ENCODE measurements around the gene ATP8B4.
"Not testable (repeated sequence)": the region's sequence is repeated elsewhere in the genome, so short reads cannot be mapped to it uniquely, and the experiment has no call there.

Gene ATP8B4

DNA sequence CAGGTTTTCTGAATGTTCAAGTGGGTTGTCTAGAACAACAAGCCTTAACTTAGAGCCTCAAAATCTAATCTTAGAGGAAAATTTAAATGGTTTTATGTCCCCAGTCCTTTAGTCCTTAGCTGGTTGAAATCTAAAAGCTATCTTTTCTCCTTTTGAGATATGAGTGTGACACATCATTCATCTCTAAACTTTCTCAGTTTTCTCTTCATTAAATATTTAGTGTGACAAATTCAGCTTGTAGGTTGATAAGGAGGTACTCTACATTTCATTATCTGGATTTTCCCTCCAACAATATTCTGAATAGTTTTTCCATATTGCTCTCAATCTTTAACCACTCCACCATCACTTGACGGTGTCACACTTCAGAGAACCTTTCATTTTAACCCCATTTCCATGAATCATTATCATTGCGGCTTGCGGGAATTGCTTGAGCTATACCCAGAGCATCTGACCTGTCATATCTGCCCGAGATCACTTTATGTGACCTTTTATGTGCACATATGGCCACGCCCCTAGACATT, 16.1 kb upstream of the ATP8B4 start:
- no peak overlapping the region for H3K4me3 ChIP-seq (ENCODE audit: insufficient read depth, low read length, poor library complexity, severe bottlenecking)
- no peaks in the 10 kb centered on the region for H3K36me3 ChIP-seq (ENCODE audit: low read length)
- no peak overlapping the region for H3K9ac ChIP-seq (ENCODE audit: low read length)
- no peak overlapping the region for H3K4me2 ChIP-seq (ENCODE audit: low read depth, low read length, poor library complexity, severe bottlenecking)
- no peak overlapping the region for H3K27ac ChIP-seq (ENCODE audit: low read depth, low read length)
- no peaks in the 10 kb centered on the region for H3K27me3 ChIP-seq (ENCODE audit: low read length)
- no peaks in the 10 kb centered on the region for H3K9me2 ChIP-seq (replicated peaks; ENCODE audit: insufficient read depth, low read length)
- no peaks in the 10 kb centered on the region for H3K9me3 ChIP-seq (ENCODE audit: insufficient read depth, low read length)
- TF ChIP-seq, protein P1, sequence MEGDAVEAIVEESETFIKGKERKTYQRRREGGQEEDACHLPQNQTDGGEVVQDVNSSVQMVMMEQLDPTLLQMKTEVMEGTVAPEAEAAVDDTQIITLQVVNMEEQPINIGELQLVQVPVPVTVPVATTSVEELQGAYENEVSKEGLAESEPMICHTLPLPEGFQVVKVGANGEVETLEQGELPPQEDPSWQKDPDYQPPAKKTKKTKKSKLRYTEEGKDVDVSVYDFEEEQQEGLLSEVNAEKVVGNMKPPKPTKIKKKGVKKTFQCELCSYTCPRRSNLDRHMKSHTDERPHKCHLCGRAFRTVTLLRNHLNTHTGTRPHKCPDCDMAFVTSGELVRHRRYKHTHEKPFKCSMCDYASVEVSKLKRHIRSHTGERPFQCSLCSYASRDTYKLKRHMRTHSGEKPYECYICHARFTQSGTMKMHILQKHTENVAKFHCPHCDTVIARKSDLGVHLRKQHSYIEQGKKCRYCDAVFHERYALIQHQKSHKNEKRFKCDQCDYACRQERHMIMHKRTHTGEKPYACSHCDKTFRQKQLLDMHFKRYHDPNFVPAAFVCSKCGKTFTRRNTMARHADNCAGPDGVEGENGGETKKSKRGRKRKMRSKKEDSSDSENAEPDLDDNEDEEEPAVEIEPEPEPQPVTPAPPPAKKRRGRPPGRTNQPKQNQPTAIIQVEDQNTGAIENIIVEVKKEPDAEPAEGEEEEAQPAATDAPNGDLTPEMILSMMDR (IDR thresholded peaks at IDR 0.05; ENCODE audit: insufficient read depth, low read length, poor library complexity, severe bottlenecking) = no peak
- TF ChIP-seq EZH2phosphoT487 (conservative IDR thresholded peaks at IDR 0.05; ENCODE audit: low read length) = no peak
- no peaks in the 10 kb centered on the region for H3F3A ChIP-seq (ENCODE audit: insufficient read depth)
- no peaks in the 10 kb centered on the region for H3K79me2 ChIP-seq (ENCODE audit: insufficient read depth, low read length)
- H4K20me1 ChIP-seq (ENCODE audit: low read depth, low read length) = no peaks in the 10 kb centered on the region
- no peak overlapping the region for H2AFZ ChIP-seq (ENCODE audit: low read depth, low read length, severe bottlenecking)

DNA sequence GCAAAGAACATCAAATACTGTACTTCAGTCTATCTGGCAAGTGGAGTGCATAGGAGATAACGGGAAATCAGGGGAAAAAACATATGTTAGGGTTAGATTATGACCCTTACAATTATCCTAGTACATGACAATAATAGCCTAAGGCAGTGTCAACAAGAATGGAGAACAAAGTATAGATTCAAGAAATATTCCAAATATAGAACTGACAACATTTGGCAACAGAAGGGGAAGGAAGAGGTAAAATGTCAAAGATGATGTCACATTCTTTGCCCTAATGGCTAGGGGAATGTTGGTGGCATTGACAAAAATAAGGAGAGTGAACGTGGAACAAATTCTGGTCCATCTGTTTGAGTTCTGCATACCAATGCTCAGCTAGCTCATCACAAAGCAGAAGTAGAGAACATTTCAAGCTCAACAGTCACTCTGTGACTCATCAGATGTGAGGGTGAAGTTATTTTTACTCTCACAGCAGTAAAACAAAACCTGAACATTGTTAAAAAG, 15.5 kb upstream of the ATP8B4 start:
- no peaks in the 10 kb centered on the region for H4K20me1 ChIP-seq (ENCODE audit: low read depth, low read length)
- no peaks in the 10 kb centered on the region for H3K79me2 ChIP-seq (ENCODE audit: insufficient read depth, low read length)
- H3K36me3 ChIP-seq (ENCODE audit: low read length) = no peaks in the 10 kb centered on the region
- no peak overlapping the region for H3K27ac ChIP-seq (ENCODE audit: low read depth, low read length)
- no peak overlapping the region for H2AFZ ChIP-seq (ENCODE audit: low read depth, low read length, severe bottlenecking)
- no peak overlapping the region for H3K4me2 ChIP-seq (ENCODE audit: low read depth, low read length, poor library complexity, severe bottlenecking)
- no peaks in the 10 kb centered on the region for H3K9me3 ChIP-seq (ENCODE audit: insufficient read depth, low read length)
- no peaks in the 10 kb centered on the region for H3K9me2 ChIP-seq (replicated peaks; ENCODE audit: insufficient read depth, low read length)
- no peak overlapping the region for H3K9ac ChIP-seq (ENCODE audit: low read length)
- no peak overlapping the region for H3K4me3 ChIP-seq (ENCODE audit: insufficient read depth, low read length, poor library complexity, severe bottlenecking)
- no peaks in the 10 kb centered on the region for H3F3A ChIP-seq (ENCODE audit: insufficient read depth)
- no peak for TF ChIP-seq EZH2phosphoT487 (conservative IDR thresholded peaks at IDR 0.05; ENCODE audit: low read length)
- TF ChIP-seq, protein P1 (IDR thresholded peaks at IDR 0.05; ENCODE audit: insufficient read depth, low read length, poor library complexity, severe bottlenecking) = no peak
- no peaks in the 10 kb centered on the region for H3K27me3 ChIP-seq (ENCODE audit: low read length)

DNA sequence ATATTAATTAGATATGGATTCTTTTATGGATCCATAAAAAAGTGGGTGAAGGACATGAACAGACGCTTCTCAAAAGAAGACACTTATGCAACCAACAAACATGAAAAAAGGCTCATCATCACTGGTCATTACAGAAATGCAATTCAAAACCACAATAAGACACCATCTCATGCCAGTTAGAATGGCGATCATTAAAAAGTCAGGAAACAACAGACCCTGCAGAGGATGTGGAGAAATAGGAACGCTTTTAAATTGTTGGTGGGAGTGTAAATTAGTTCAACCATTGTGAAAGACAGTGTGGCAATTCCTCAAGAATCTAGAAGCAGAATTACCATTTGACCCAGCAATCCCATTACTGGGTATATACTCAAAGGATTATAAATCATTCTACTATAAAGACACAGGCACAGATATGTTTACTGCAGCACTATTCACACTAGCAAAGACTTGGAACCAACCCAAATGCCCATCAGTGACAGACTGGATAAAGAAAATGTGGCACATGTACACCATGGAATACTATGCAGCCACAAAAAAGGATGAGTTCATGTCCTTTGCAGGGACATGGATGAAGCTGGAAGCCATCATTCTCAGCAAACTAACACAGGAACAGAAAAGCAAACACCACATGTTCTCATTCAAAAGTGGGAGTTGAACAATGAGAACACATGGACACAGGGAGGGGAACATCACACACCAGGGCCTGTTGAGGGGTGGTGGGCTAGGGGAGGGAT, 13.4 kb upstream of the ATP8B4 start:
- not testable (repeated sequence) for H3K27me3 ChIP-seq (ENCODE audit: low read length); H3K79me2 ChIP-seq (ENCODE audit: insufficient read depth, low read length); H3K4me2 ChIP-seq (ENCODE audit: low read depth, low read length, poor library complexity, severe bottlenecking); H3K9me2 ChIP-seq (replicated peaks; ENCODE audit: insufficient read depth, low read length); H3K4me3 ChIP-seq (ENCODE audit: insufficient read depth, low read length, poor library complexity, severe bottlenecking); H3F3A ChIP-seq (ENCODE audit: insufficient read depth); H2AFZ ChIP-seq (ENCODE audit: low read depth, low read length, severe bottlenecking); H4K20me1 ChIP-seq (ENCODE audit: low read depth, low read length); H3K27ac ChIP-seq (ENCODE audit: low read depth, low read length); H3K9me3 ChIP-seq (ENCODE audit: insufficient read depth, low read length); H3K36me3 ChIP-seq (ENCODE audit: low read length); H3K9ac ChIP-seq (ENCODE audit: low read length)

DNA sequence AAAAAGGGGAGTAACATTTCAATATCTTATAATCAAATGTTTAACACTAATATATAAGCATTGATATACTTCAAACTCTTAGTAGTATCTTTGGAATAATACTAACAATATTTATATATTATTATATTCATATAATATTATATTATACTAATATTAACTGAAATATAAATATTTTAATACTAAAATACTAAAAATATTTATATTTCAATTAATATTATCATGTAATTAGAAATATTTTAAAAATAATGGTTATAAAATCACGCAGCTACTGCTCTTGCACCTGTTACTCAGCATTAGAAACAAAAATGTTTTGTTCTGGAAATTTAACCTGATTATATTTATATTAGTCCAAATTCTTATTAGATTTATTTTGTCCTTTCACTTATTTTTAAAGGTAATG, 12.6 kb upstream of the ATP8B4 start:
- TF ChIP-seq EZH2phosphoT487 (conservative IDR thresholded peaks at IDR 0.05; ENCODE audit: low read length) = no peak
- TF ChIP-seq, protein P1 (IDR thresholded peaks at IDR 0.05; ENCODE audit: insufficient read depth, low read length, poor library complexity, severe bottlenecking) = no peak
- H3K9me2 ChIP-seq (replicated peaks; ENCODE audit: insufficient read depth, low read length) = no peaks in the 10 kb centered on the region

More for the DNA sequence above, 12.6 kb upstream of the ATP8B4 start:
- Histone ChIP-seq H3F3A (ENCODE audit: insufficient read depth) (no peaks in the 10 kb centered on the region), H3K9me3 (ENCODE audit: insufficient read depth, low read length) (no peaks in the 10 kb centered on the region), H3K27ac (ENCODE audit: low read depth, low read length) (no peak overlapping the region), H3K27me3 (ENCODE audit: low read length) (no peaks in the 10 kb centered on the region; the same call in 1 of the 2 replicates), H3K9ac (ENCODE audit: low read length) (no peak overlapping the region), H3K36me3 (ENCODE audit: low read length) (no peaks in the 10 kb centered on the region), H3K4me3 (ENCODE audit: insufficient read depth, low read length, poor library complexity, severe bottlenecking) (no peak overlapping the region), H3K4me2 (ENCODE audit: low read depth, low read length, poor library complexity, severe bottlenecking) (no peak overlapping the region), H2AFZ (ENCODE audit: low read depth, low read length, severe bottlenecking) (no peak overlapping the region), H4K20me1 (ENCODE audit: low read depth, low read length) (no peaks in the 10 kb centered on the region), H3K79me2 (ENCODE audit: insufficient read depth, low read length) (no peaks in the 10 kb centered on the region)

Measured in SU-DHL-6 (cell line).